ENCODE results near the gene KRT5.

- TF ChIP-seq, protein P1, sequence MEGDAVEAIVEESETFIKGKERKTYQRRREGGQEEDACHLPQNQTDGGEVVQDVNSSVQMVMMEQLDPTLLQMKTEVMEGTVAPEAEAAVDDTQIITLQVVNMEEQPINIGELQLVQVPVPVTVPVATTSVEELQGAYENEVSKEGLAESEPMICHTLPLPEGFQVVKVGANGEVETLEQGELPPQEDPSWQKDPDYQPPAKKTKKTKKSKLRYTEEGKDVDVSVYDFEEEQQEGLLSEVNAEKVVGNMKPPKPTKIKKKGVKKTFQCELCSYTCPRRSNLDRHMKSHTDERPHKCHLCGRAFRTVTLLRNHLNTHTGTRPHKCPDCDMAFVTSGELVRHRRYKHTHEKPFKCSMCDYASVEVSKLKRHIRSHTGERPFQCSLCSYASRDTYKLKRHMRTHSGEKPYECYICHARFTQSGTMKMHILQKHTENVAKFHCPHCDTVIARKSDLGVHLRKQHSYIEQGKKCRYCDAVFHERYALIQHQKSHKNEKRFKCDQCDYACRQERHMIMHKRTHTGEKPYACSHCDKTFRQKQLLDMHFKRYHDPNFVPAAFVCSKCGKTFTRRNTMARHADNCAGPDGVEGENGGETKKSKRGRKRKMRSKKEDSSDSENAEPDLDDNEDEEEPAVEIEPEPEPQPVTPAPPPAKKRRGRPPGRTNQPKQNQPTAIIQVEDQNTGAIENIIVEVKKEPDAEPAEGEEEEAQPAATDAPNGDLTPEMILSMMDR (conservative IDR thresholded peaks at IDR 0.05; ENCODE audit: low read length): no peak
- no peak for TF ChIP-seq EZH2phosphoT487 (IDR thresholded peaks at IDR 0.05; ENCODE audit: borderline replicate concordance)
Measured at GRCh38 chr12:52496590-52497071, 23.6 kb downstream of the KRT5 start.

All from Loucy (cell line).